CD14-positive monocyte (primary cell): Measurements from ENCODE around the gene TTLL11. TPM values are rescaled to one million over a fixed set of nuclear protein-coding genes. Genes with fewer than 3 reads are reported as not detected.

ENCODE experiments used
- DNase-seq, 3 donors: peaks; one replicate each; pipeline ENCODE4 v3.0.0-alpha.2; 2011 to 2022
- H2AFZ ChIP-seq: 2 replicates; pipeline ENCODE4 v1.6.0; 2012; ENCODE audit warnings: mild to moderate bottlenecking, low read depth, low read length, inconsistent platforms; ENCODE audit not compliant: insufficient read depth, poor library complexity, severe bottlenecking
- H3K27ac ChIP-seq, 2 donors: 1 replicate in 1 of 2; 2 replicates in 1 of 2; pipeline ENCODE4 v1.5.1; 2012 to 2013; ENCODE audit warnings: low read length in 2 of 2, control low read depth in 1 of 2, inconsistent platforms in 1 of 2, low read depth in 1 of 2, mild to moderate bottlenecking in 1 of 2
- H3K27me3 ChIP-seq, 2 donors: one replicate each; pipeline versions ENCODE4 v1.6.0 to v1.6.1; 2011 to 2013; ENCODE audit warnings: low read length in 2 of 2; ENCODE audit not compliant: control insufficient read depth in 2 of 2, insufficient read depth in 2 of 2
- H3K36me3 ChIP-seq, 2 donors: replicated peaks in 1 of 2; 1 replicate in 1 of 2; 2 replicates in 1 of 2; pipeline versions ENCODE4 v1.5.1 to v1.6.1; 2012 to 2013; ENCODE audit warnings: low read length in 2 of 2, control low read depth in 1 of 2, inconsistent platforms in 1 of 2, mild to moderate bottlenecking in 1 of 2; ENCODE audit not compliant: insufficient read depth in 2 of 2, control insufficient read depth in 1 of 2
- H3K4me1 ChIP-seq, 2 donors: 1 replicate in 1 of 2; 2 replicates in 1 of 2; pipeline versions ENCODE4 v1.5.1 to v1.6.1; 2012 to 2013; ENCODE audit warnings: low read length in 2 of 2, control low read depth in 1 of 2, inconsistent platforms in 1 of 2, mild to moderate bottlenecking in 1 of 2, moderate library complexity in 1 of 2; ENCODE audit not compliant: insufficient read depth in 2 of 2, control insufficient read depth in 1 of 2
- H3K4me2 ChIP-seq: replicated peaks from 2 replicates; pipeline ENCODE3; 2012; ENCODE audit warnings: low read length, moderate library complexity, mild to moderate bottlenecking; ENCODE audit not compliant: poor library complexity, severe bottlenecking; ENCODE audit errors: extremely low read depth
- H3K4me3 ChIP-seq, 3 experiments: fragments of 200-600 bp in 1 of 3; sonication (generic) in 1 of 3; replicated peaks in 1 of 3; 1 replicate in 2 of 3; 2 replicates in 1 of 3; pipeline ENCODE4 v1.5.1; 2011 to 2013; ENCODE audit warnings: low read length in 3 of 3, mild to moderate bottlenecking in 3 of 3, control low read depth in 2 of 3, low read depth in 2 of 3, inconsistent platforms in 1 of 3, moderate library complexity in 1 of 3
- H3K79me2 ChIP-seq: 2 replicates; pipeline ENCODE4 v1.6.0; 2012; ENCODE audit warnings: mild to moderate bottlenecking, control low read depth, inconsistent platforms, low read length, moderate library complexity; ENCODE audit not compliant: insufficient read depth
- H3K9ac ChIP-seq: 2 replicates; pipeline ENCODE4 v1.6.0; 2017; ENCODE audit warnings: low read length, mild to moderate bottlenecking; ENCODE audit not compliant: insufficient read depth, poor library complexity, severe bottlenecking
- H3K9me3 ChIP-seq, 2 donors: replicated peaks in 1 of 2; 1 replicate in 1 of 2; 2 replicates in 1 of 2; pipeline versions ENCODE4 v1.5.1 to v1.6.1; 2012 to 2013; ENCODE audit warnings: low read length in 2 of 2, control low read depth in 1 of 2; ENCODE audit not compliant: control insufficient read depth in 1 of 2, insufficient read depth in 1 of 2
- H4K20me1 ChIP-seq: 2 replicates; pipeline ENCODE4 v1.6.0; 2012; ENCODE audit warnings: mild to moderate bottlenecking, low read length, control low read depth, moderate library complexity; ENCODE audit not compliant: insufficient read depth
- H3K27ac Mint-ChIP-seq, 7 donors: one replicate each; pipeline ENCODE4 v1.8.0; 2020; ENCODE audit warnings: mild to moderate bottlenecking in 7 of 7, mixed read lengths in 7 of 7, moderate library complexity in 6 of 7, inconsistent platforms in 2 of 7
- H3K27me3 Mint-ChIP-seq, 3 donors: one replicate each; pipeline ENCODE4 v1.8.0; 2021 to 2022; ENCODE audit warnings: low read depth in 3 of 3, mild to moderate bottlenecking in 3 of 3, mixed read lengths in 3 of 3, moderate library complexity in 3 of 3, inconsistent platforms in 1 of 3
- H3K36me3 Mint-ChIP-seq, 2 donors: one replicate each; pipeline ENCODE4 v1.8.0; 2020; ENCODE audit warnings: mixed read lengths in 2 of 2, inconsistent platforms in 1 of 2, mild to moderate bottlenecking in 1 of 2
- H3K4me1 Mint-ChIP-seq: one replicate; pipeline ENCODE4 v1.8.0; 2020; ENCODE audit warnings: mild to moderate bottlenecking, mixed read lengths
- H3K4me3 Mint-ChIP-seq, 2 donors: one replicate each; pipeline ENCODE4 v1.8.0; 2020; ENCODE audit warnings: mild to moderate bottlenecking in 2 of 2, mixed read lengths in 2 of 2, moderate library complexity in 1 of 2
- H3K9me3 Mint-ChIP-seq, 7 donors: one replicate each; pipeline ENCODE4 v1.8.0; 2020 to 2022; ENCODE audit warnings: mixed read lengths in 7 of 7, mild to moderate bottlenecking in 6 of 7, moderate library complexity in 6 of 7, inconsistent platforms in 2 of 7
- CTCF ChIP-seq: fragments of 200-600 bp; IDR thresholded peaks from one replicate; pipeline ENCODE4 v1.8.0; 2022; ENCODE audit warnings: antibody characterized with exemption, mild to moderate bottlenecking
- WGBS: methylation state at CpG from one replicate; pipeline ENCODE4 v1.1.5; 2013; ENCODE audit warnings: missing lambda C conversion rate; ENCODE audit not compliant: insufficient coverage; 5-methylcytosine and 5-hydroxymethylcytosine counted together
- intact Hi-C, 2 donors: fragments of 100-400 bp; cut with micrococcal nuclease; formaldehyde crosslinking; loops; one replicate each; pipeline versions ENCODE4 v1.15.0 to v1.15.1; 2023
- polyA plus RNA-seq, 3 donors: library from polyadenylated mRNA; depleted of rRNA in 1 of 3; unstranded in 2 of 3; stranded (reverse) in 1 of 3; fragments of 300-500 nt in 2 of 3; fragments of >200 nt in 1 of 3; fragmentation: Illumina TruSeq in 2 of 3; gene quantifications; 1 replicate in 2 of 3; 2 replicates in 1 of 3; pipeline ENCODE4 v1.2.3, GENCODE V29; 2012 to 2021

The TTLL11 gene
- polyA plus RNA-seq, 3 donors, result 2.9 to 3.5 (median 3.1) TPM

- H3K79me2 ChIP-seq, result no peaks in the 10 kb centered on the region
- H3K27ac ChIP-seq, result no peak overlapping the region
- no peak overlapping the region for H3K4me3 ChIP-seq
- Mint-ChIP-seq H3K4me1 (no peaks in the 10 kb centered on the region), H3K4me3 (no peak overlapping the region), H3K27me3 (peaks cover 1 to 6% (median 2%) of the 10 kb centered on the region in 3 donors), H3K9me3 (no peaks in the 10 kb centered on the region), H3K36me3 (no peaks in the 10 kb centered on the region), H3K27ac (no peak overlapping the region)
- no peaks in the 10 kb centered on the region for H3K27me3 ChIP-seq
- H3K4me2 ChIP-seq, result no peak overlapping the region
- no peaks in the 10 kb centered on the region for H3K9me3 ChIP-seq
- H4K20me1 ChIP-seq, result no peaks in the 10 kb centered on the region
- no peaks in the 10 kb centered on the region for H3K36me3 ChIP-seq
- WGBS, result no CpG with 5 or more reads among the region's 1 CpG
- DNase-seq, result no peak
- H2AFZ ChIP-seq, result no peak overlapping the region
- H3K4me1 ChIP-seq, result no peaks in the 10 kb centered on the region
- no peak overlapping the region for H3K9ac ChIP-seq
- intact Hi-C loops, result no loop called here
- no peak for TF ChIP-seq CTCF
Observed at GRCh38 chr9:121921444-121921843, 171.7 kb downstream of the TTLL11 start.

GRCh38 chr9:121917375-121918335 lies 175.5 kb downstream of the TTLL11 start:
- Histone ChIP-seq H3K9me3 (no peaks in the 10 kb centered on the region), H3K79me2 (no peaks in the 10 kb centered on the region), H3K4me2 (no peak overlapping the region), H3K9ac (no peak overlapping the region), H3K27ac (no peak overlapping the region), H3K27me3 (no peaks in the 10 kb centered on the region), H4K20me1 (no peaks in the 10 kb centered on the region), H3K4me3 (no peak overlapping the region), H3K36me3 (no peaks in the 10 kb centered on the region), H3K4me1 (peaks cover 13 to 19% of the 10 kb centered on the region in 2 donors), H2AFZ (no peak overlapping the region)
- intact Hi-C loops, result no loop called here
- Mint-ChIP-seq H3K9me3 (no peaks in the 10 kb centered on the region), H3K4me1 (peaks cover 18% of the 10 kb centered on the region), H3K27ac (peak overlapping the region in 1 of 7 donors; percentile 55), H3K4me3 (no peak overlapping the region), H3K36me3 (no peaks in the 10 kb centered on the region), H3K27me3 (peaks cover 1 to 8% (median 6%) of the 10 kb centered on the region in 3 donors)
- WGBS, result 94% methylated on average over 3 of the region's 4 CpGs
- TF ChIP-seq CTCF, result no peak
- DNase-seq, result no peak
